HCT116 (cell line): Measurements from ENCODE around the gene TNIP1. TPM values are rescaled to one million over a fixed set of nuclear protein-coding genes. Genes with fewer than 3 reads are reported as not detected.

Experiments
- ATAC-seq: fragments of 200-7000 bp; cut with Tn5 transposase; 2 replicates; pipeline ENCODE4 v1.9.1; 2020; ENCODE audit warnings: mild to moderate bottlenecking, moderate library complexity
- BruUV-seq: library from RNA; stranded (reverse); fragments of 400-500 nt; replicated peaks from 2 replicates; lab custom pipeline; 2021; lab: Mats Ljungman, UMichigan
- CTCF ChIA-PET: fragments of 300-600 bp; sonication (Branson Sonifier 250); formaldehyde crosslinking; loops from one replicate; lab custom pipeline; 2021; ENCODE audit warnings: antibody characterized with exemption; lab: Charles Lee
- POLR2A ChIA-PET: fragments of 300-600, 350-600 bp; sonication (Branson Sonifier 250); formaldehyde crosslinking; loops from one replicate; lab custom pipeline; 2021; ENCODE audit warnings: antibody characterized with exemption; lab: Charles Lee
- RAD21 ChIA-PET, 2 experiments: fragments of 300-600 bp; sonication (Branson Sonifier 250); formaldehyde crosslinking; loops; one replicate each; lab custom pipeline; 2023; ENCODE audit warnings: low total read pairs in 2 of 2; ENCODE audit not compliant: uncharacterized antibody in 2 of 2, unreplicated experiment in 2 of 2, low non-redundant PET in 1 of 2; lab: Charles Lee
- DNase-seq: peaks from one replicate; pipeline ENCODE4 v3.0.0-alpha.2; 2010; ENCODE audit warnings: low read depth, low spot score
- H2AFZ ChIP-seq: fragments of 200-600 bp; shearing (Covaris generic), sonication (generic); 2 replicates; pipeline ENCODE4 v1.6.1; 2017; ENCODE audit warnings: low read depth, mixed run types, mixed read lengths, antibody characterized with exemption, low read length; ENCODE audit not compliant: poor library complexity, severe bottlenecking
- H3K27ac ChIP-seq: 2 replicates; pipeline ENCODE4 v1.5.1; 2012; ENCODE audit warnings: low read depth, low read length
- H3K27me3 ChIP-seq: fragments of 200-600 bp; sonication (generic); 2 replicates; pipeline ENCODE4 v1.6.1; 2016; ENCODE audit warnings: mixed run types, low read length, mixed read lengths; ENCODE audit not compliant: insufficient read depth
- H3K36me3 ChIP-seq, 2 experiments: fragments of 200-500 bp in 1 of 2; fragments of 200-600 bp in 1 of 2; sonication (Bioruptor generic) in 1 of 2; sonication (generic) in 1 of 2; 2 replicates each; pipeline versions ENCODE4 v1.5.1 to v1.6.1; 2014 to 2016; ENCODE audit warnings: low read length in 2 of 2, inconsistent platforms in 1 of 2, mixed read lengths in 1 of 2, mixed run types in 1 of 2; ENCODE audit not compliant: insufficient read depth in 2 of 2, control insufficient read depth in 1 of 2
- H3K4me1 ChIP-seq, 2 experiments: fragments of 200-600 bp in 1 of 2; sonication (generic) in 1 of 2; 2 replicates each; pipeline versions ENCODE4 v1.5.1 to v1.6.1; 2012 to 2017; ENCODE audit warnings: low read length in 2 of 2, inconsistent platforms in 1 of 2, mild to moderate bottlenecking in 1 of 2, mixed read lengths in 1 of 2, mixed run types in 1 of 2, moderate library complexity in 1 of 2; ENCODE audit not compliant: insufficient read depth in 2 of 2, control insufficient read depth in 1 of 2
- H3K4me2 ChIP-seq: fragments of 200-600 bp; sonication (generic); 2 replicates; pipeline ENCODE4 v1.6.1; 2017; ENCODE audit warnings: mixed run types, low read length, mixed read lengths
- H3K4me3 ChIP-seq, 2 experiments: fragments of 200-600 bp in 1 of 2; sonication (generic) in 1 of 2; replicated peaks in 1 of 2; 2 replicates each; pipeline ENCODE4 v1.5.1; 2011 to 2016; ENCODE audit warnings: low read length in 2 of 2, control low read depth in 1 of 2, low read depth in 1 of 2, mild to moderate bottlenecking in 1 of 2, mixed read lengths in 1 of 2, mixed run types in 1 of 2
- H3K79me2 ChIP-seq: fragments of 200-600 bp; sonication (generic); 2 replicates; pipeline ENCODE4 v1.6.1; 2017; ENCODE audit warnings: mild to moderate bottlenecking, mixed run types, low read length, moderate library complexity, mixed read lengths; ENCODE audit not compliant: insufficient read depth
- H3K9ac ChIP-seq: fragments of 200-600 bp; sonication (generic); 2 replicates; pipeline ENCODE4 v1.6.1; 2016; ENCODE audit warnings: low read length, mixed read lengths
- H3K9me2 ChIP-seq: fragments of 200-600 bp; sonication (generic), shearing (Covaris generic); 2 replicates; pipeline ENCODE4 v1.6.1; 2017; ENCODE audit warnings: mixed run types, mild to moderate bottlenecking, moderate library complexity; ENCODE audit not compliant: insufficient read depth
- H3K9me3 ChIP-seq, 2 experiments: fragments of 200-500 bp in 1 of 2; fragments of 200-600 bp in 1 of 2; sonication (Bioruptor generic) in 1 of 2; sonication (generic) in 1 of 2; 2 replicates each; pipeline ENCODE4 v1.6.1; 2014 to 2017; ENCODE audit warnings: low read length in 2 of 2, mixed read lengths in 2 of 2, inconsistent platforms in 1 of 2, low read depth in 1 of 2, mild to moderate bottlenecking in 1 of 2, mixed run types in 1 of 2, moderate library complexity in 1 of 2; ENCODE audit not compliant: control insufficient read depth in 1 of 2, insufficient read depth in 1 of 2
- H4K20me1 ChIP-seq: fragments of 200-600 bp; sonication (generic), shearing (Covaris generic); 2 replicates; pipeline ENCODE4 v1.6.1; 2017; ENCODE audit warnings: mixed run types, mild to moderate bottlenecking, moderate library complexity; ENCODE audit not compliant: insufficient read depth
- CBX3 ChIP-seq: IDR thresholded peaks from 2 replicates; pipeline ENCODE4 v1.6.1; 2012; ENCODE audit warnings: low read depth
- CEBPB ChIP-seq: IDR thresholded peaks from 2 replicates; pipeline ENCODE4 v1.6.1; 2012; ENCODE audit warnings: low read depth
- ELF1 ChIP-seq: IDR thresholded peaks from 2 replicates; pipeline ENCODE4 v1.6.1; 2012; ENCODE audit warnings: low read depth, borderline replicate concordance
- EZH2 ChIP-seq: fragments of 200-600 bp; sonication (generic); IDR thresholded peaks from 2 replicates; pipeline ENCODE4 v1.6.1; 2017; ENCODE audit warnings: antibody characterized with exemption, mixed run types
- EZH2phosphoT487 ChIP-seq: fragments of 200-600 bp; IDR thresholded peaks from 2 replicates; pipeline ENCODE4 v1.6.1; 2018; ENCODE audit warnings: antibody characterized with exemption, borderline replicate concordance
- FOSL1 ChIP-seq: IDR thresholded peaks from 2 replicates; pipeline ENCODE4 v1.6.1; 2012; ENCODE audit warnings: low read depth
- MAX ChIP-seq: IDR thresholded peaks from 2 replicates; pipeline ENCODE4 v1.6.1; 2012
- POLR2AphosphoS5 ChIP-seq: IDR thresholded peaks from 2 replicates; pipeline ENCODE4 v1.6.1; 2011; ENCODE audit warnings: mild to moderate bottlenecking, low read depth, low read length, moderate library complexity
- SIN3A ChIP-seq: IDR thresholded peaks from 2 replicates; pipeline ENCODE4 v1.6.1; 2012; ENCODE audit warnings: low read depth
- SP1 ChIP-seq: IDR thresholded peaks from 2 replicates; pipeline ENCODE4 v1.6.1; 2012; ENCODE audit warnings: low read depth
- SRF ChIP-seq: IDR thresholded peaks from 2 replicates; pipeline ENCODE4 v1.6.1; 2012; ENCODE audit warnings: low read depth
- TCF7L2 ChIP-seq: IDR thresholded peaks from 2 replicates; pipeline ENCODE4 v1.7.0; 2011; ENCODE audit warnings: borderline replicate concordance, inconsistent platforms; ENCODE audit not compliant: insufficient read depth, insufficient read length; ENCODE audit errors: extremely low read depth
- YY1 ChIP-seq: IDR thresholded peaks from 2 replicates; pipeline ENCODE4 v1.6.1; 2011; ENCODE audit warnings: low read length, low read depth, moderate library complexity, mild to moderate bottlenecking; ENCODE audit not compliant: insufficient replicate concordance; ENCODE audit errors: extremely low read depth
- ZFX ChIP-seq: fragments of 450-650 bp; IDR thresholded peaks from 2 replicates; pipeline ENCODE4 v1.6.1; 2017
- intact Hi-C: fragments of 100-400 bp; cut with micrococcal nuclease; formaldehyde crosslinking; loops from 2 replicates; pipeline ENCODE4 v1.10.0; 2022
- total RNA-seq: library from RNA; stranded (reverse); gene quantifications from one replicate; pipeline ENCODE4 v1.2.1, GENCODE V29; 2021; ENCODE audit not compliant: unreplicated experiment

TNIP1 gene
- total RNA-seq, 1 experiment from 2014 or later = 46.0 TPM

GRCh38 chr5:151064916-151065499, 15.8 kb downstream of the TNIP1 start:
- peaks cover 7% of the 10 kb centered on the region; the same call in 1 of the 2 replicates for H3K79me2 ChIP-seq
- ATAC-seq (no peak), DNase-seq (no peak)
- ChIA-PET POLR2A (no interaction called here), RAD21 (no interaction called here), CTCF (no interaction called here)
- H4K20me1 ChIP-seq = no peaks in the 10 kb centered on the region
- no peak overlapping the region for H2AFZ ChIP-seq
- no TSS peak for BruUV-seq
- H3K4me2 ChIP-seq = no peak overlapping the region
- TF ChIP-seq MAX (no peak), SRF (no peak), EZH2phosphoT487 (no peak), SP1 (no peak), TCF7L2 (no peak), POLR2AphosphoS5 (no peak), CEBPB (no peak), CBX3 (no peak), ELF1 (no peak), SIN3A (no peak), EZH2 (no peak), FOSL1 (no peak), ZFX (no peak), YY1 (no peak)
- no peaks in the 10 kb centered on the region for H3K9me3 ChIP-seq
- no peak overlapping the region for H3K27ac ChIP-seq
- H3K9me2 ChIP-seq = no peaks in the 10 kb centered on the region
- no peaks in the 10 kb centered on the region for H3K27me3 ChIP-seq
- H3K4me1 ChIP-seq = peaks cover 13 to 23% of the 10 kb centered on the region in 2 experiments
- peaks cover 4 to 14% of the 10 kb centered on the region in 2 experiments; a peak in 2 of 4 replicates for H3K36me3 ChIP-seq
- intact Hi-C loops = no loop called here
- H3K9ac ChIP-seq = no peak overlapping the region
- H3K4me3 ChIP-seq = no peak overlapping the region
